DLD1 (cell line): ENCODE measurements around the gene GCSAM.
"Not testable (repeated sequence)": the region's sequence is repeated elsewhere in the genome, so short reads cannot be mapped to it uniquely, and the experiment has no call there.

Source experiments
- in situ Hi-C: cut with HindIII; loops from 2 replicates; pipeline ENCODE4 v1.10.0; 2017; ENCODE audit warnings: low sequenced_read_pairs

Gene GCSAM

DNA sequence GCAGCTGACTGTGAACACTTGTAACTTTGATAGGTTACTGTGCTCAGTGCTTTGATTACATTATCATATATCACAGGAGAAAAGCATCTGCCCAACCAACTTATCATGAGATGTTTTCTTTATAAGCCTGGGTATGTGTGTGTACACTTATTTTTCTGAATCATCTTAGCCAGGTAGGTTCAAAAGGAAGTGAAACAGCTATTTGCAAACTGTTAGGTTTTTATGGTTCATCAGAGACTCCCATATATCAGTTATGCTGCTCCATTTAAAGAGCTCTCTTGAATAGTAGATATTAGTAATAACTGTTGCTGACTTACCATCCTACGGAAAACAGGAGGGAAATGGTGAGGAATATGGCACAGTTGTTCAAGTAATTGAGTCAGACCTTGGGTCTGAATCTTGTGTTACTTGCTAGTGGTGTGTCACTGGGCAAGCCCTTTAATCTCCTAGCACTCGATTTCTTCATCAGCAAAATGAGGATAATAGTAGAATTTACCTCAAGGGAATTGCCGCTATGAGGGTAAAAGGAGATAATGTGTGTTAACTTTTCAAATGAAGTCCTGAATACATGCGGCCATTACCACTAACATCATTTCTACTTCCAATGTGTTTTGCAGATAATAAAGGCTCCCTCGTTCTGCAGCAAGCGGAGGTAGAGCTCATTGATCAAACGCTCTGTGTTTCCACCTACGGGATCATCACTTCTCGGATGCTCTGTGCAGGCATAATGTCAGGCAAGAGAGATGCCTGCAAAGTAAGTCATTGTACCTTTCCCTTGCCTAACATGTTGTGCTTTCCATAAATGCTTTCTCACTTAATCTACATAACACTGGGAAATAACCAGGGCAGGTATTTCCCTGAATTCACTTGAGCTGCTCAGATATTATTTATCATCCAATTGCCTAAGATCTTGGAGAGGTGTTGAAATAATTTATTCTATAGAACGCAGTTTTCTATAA is 54.6 kb downstream of the GCSAM start:
- in situ Hi-C loops: no loop called here

DNA sequence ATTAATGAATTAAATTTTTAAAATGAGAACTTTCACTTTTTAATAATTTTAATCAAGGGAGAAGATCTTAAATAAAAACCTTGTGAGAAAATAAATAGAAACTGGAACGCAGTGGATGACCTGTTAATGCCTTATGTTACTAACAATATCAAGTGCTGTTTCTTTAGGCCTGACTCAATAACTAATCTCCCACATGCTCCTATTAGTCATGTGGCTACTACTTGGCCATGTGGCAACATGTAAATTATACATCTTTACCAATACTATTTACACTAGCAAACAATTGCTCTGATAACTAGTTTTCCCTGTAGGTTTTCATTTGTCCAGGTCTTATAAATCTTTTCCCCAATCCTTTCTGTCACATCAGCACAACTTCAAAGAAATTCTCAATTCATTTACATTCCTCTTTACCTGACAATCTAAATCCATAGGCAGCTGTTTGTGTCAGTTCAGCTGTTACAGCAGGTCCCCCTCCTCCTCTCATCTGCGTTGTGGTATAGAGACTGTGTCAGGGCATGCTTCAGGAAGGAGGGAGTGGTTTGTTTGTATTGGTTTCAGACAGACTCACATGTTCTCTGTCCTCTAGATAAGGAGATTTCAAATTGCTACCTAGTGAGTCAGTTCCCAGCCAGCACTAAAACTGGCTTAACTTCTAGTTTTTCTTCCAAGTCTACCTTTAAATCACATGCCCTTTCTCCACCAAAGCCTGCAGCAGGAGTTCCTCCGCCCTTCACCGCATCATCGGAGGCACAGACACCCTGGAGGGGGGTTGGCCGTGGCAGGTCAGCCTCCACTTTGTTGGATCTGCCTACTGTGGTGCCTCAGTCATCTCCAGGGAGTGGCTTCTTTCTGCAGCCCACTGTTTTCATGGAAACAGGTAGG is 58.2 kb downstream of the GCSAM start:
- in situ Hi-C loops: no loop called here

DNA sequence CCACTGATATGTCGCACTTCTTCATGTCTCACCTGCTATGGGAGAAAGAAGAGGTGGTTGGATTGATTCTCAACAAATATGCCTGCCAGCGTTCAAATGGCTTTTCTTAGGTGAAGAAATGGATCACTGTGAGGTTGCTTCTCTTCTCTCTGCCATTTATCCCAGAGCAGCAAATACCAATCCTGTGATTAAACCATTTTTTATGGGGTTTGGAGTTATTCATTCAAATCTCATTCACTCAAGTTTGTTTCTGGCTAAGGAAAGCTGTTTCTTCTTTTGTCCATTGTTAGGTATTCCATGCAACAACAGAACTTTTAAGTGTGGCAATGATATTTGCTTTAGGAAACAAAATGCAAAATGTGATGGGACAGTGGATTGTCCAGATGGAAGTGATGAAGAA is 59.0 kb downstream of the GCSAM start:
- in situ Hi-C loops: no loop called here

- in situ Hi-C loops: not testable (repeated sequence)
Measured at GRCh38 chr3:112072387-112073060, 60.5 kb downstream of the GCSAM start.
